ENCODE data around the gene GTF2F2.

Gene GTF2F2

GRCh38 chr13:45092663-45093062 lies 27.6 kb upstream of the GTF2F2 start:
- TF ChIP-seq, protein P1, sequence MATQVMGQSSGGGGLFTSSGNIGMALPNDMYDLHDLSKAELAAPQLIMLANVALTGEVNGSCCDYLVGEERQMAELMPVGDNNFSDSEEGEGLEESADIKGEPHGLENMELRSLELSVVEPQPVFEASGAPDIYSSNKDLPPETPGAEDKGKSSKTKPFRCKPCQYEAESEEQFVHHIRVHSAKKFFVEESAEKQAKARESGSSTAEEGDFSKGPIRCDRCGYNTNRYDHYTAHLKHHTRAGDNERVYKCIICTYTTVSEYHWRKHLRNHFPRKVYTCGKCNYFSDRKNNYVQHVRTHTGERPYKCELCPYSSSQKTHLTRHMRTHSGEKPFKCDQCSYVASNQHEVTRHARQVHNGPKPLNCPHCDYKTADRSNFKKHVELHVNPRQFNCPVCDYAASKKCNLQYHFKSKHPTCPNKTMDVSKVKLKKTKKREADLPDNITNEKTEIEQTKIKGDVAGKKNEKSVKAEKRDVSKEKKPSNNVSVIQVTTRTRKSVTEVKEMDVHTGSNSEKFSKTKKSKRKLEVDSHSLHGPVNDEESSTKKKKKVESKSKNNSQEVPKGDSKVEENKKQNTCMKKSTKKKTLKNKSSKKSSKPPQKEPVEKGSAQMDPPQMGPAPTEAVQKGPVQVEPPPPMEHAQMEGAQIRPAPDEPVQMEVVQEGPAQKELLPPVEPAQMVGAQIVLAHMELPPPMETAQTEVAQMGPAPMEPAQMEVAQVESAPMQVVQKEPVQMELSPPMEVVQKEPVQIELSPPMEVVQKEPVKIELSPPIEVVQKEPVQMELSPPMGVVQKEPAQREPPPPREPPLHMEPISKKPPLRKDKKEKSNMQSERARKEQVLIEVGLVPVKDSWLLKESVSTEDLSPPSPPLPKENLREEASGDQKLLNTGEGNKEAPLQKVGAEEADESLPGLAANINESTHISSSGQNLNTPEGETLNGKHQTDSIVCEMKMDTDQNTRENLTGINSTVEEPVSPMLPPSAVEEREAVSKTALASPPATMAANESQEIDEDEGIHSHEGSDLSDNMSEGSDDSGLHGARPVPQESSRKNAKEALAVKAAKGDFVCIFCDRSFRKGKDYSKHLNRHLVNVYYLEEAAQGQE (IDR thresholded peaks at IDR 0.05; ENCODE audit: insufficient replicate concordance, low read depth), result no peak
- no peak for TF ChIP-seq GABPA (IDR thresholded peaks at IDR 0.05; ENCODE audit: low read depth)
- no peak for TF ChIP-seq POLR2AphosphoS5 (IDR thresholded peaks at IDR 0.05; ENCODE audit: low read depth)
- TF ChIP-seq SPI1 (IDR thresholded peaks at IDR 0.05; ENCODE audit: borderline replicate concordance, low read depth), result no peak
- TF ChIP-seq, protein P2, sequence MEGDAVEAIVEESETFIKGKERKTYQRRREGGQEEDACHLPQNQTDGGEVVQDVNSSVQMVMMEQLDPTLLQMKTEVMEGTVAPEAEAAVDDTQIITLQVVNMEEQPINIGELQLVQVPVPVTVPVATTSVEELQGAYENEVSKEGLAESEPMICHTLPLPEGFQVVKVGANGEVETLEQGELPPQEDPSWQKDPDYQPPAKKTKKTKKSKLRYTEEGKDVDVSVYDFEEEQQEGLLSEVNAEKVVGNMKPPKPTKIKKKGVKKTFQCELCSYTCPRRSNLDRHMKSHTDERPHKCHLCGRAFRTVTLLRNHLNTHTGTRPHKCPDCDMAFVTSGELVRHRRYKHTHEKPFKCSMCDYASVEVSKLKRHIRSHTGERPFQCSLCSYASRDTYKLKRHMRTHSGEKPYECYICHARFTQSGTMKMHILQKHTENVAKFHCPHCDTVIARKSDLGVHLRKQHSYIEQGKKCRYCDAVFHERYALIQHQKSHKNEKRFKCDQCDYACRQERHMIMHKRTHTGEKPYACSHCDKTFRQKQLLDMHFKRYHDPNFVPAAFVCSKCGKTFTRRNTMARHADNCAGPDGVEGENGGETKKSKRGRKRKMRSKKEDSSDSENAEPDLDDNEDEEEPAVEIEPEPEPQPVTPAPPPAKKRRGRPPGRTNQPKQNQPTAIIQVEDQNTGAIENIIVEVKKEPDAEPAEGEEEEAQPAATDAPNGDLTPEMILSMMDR (IDR thresholded peaks at IDR 0.05; ENCODE audit: insufficient read depth, low read length), result no peak
- H3K27me3 ChIP-seq (ENCODE audit: insufficient read depth, poor library complexity, severe bottlenecking), result no peaks in the 10 kb centered on the region
- H3K27ac ChIP-seq (replicated peaks), result no peak overlapping the region
- H3K4me3 ChIP-seq (replicated peaks; ENCODE audit: insufficient read depth, low read length), result no peak overlapping the region
- DNase-seq (ENCODE audit: low read depth in 1 of 2, low spot score in 1 of 2), result peak in 1 of 2 experiments; percentile 9

GRCh38 chr13:45100573-45101262 lies 19.6 kb upstream of the GTF2F2 start:
- TF ChIP-seq, protein P1 (IDR thresholded peaks at IDR 0.05; ENCODE audit: insufficient replicate concordance, low read depth), result no peak
- TF ChIP-seq GABPA (IDR thresholded peaks at IDR 0.05; ENCODE audit: low read depth) (no peak), POLR2AphosphoS5 (IDR thresholded peaks at IDR 0.05; ENCODE audit: low read depth) (no peak)
- no peaks in the 10 kb centered on the region for H3K27me3 ChIP-seq (ENCODE audit: insufficient read depth, poor library complexity, severe bottlenecking)
- no peak overlapping the region for H3K27ac ChIP-seq (replicated peaks)
- H3K4me3 ChIP-seq (replicated peaks; ENCODE audit: insufficient read depth, low read length), result no peak overlapping the region
- DNase-seq (ENCODE audit: low read depth in 1 of 2, low spot score in 1 of 2), result no peak

- H3K27me3 ChIP-seq (ENCODE audit: insufficient read depth, poor library complexity, severe bottlenecking), result no peaks in the 10 kb centered on the region
- H3K27ac ChIP-seq (replicated peaks), result no peak overlapping the region
- TF ChIP-seq, protein P1 (IDR thresholded peaks at IDR 0.05; ENCODE audit: insufficient replicate concordance, low read depth), result no peak
- TF ChIP-seq, protein P2 (IDR thresholded peaks at IDR 0.05; ENCODE audit: insufficient read depth, low read length), result no peak
- no peak for TF ChIP-seq SPI1 (IDR thresholded peaks at IDR 0.05; ENCODE audit: borderline replicate concordance, low read depth)
- TF ChIP-seq POLR2AphosphoS5 (IDR thresholded peaks at IDR 0.05; ENCODE audit: low read depth), result no peak
- TF ChIP-seq GABPA (IDR thresholded peaks at IDR 0.05; ENCODE audit: low read depth), result no peak
- no peak for DNase-seq (ENCODE audit: low read depth in 1 of 2, low spot score in 1 of 2)
- no peak overlapping the region for H3K4me3 ChIP-seq (replicated peaks; ENCODE audit: insufficient read depth, low read length)
These were observed 18.8 kb upstream of the GTF2F2 start for GRCh38 chr13:45101327-45102018.
